ENCODE measurements around the gene NXNL1.
A peak's percentile ranks its signal among the peaks of the same experiment; 100 is the strongest.

NXNL1 gene

GRCh38 chr19:17457616-17458015 is 3.1 kb downstream of the NXNL1 start:
- DNase-seq (ENCODE audit: insufficient read length, low spot score) = no peak
- TF ChIP-seq POLR2AphosphoS5 (IDR thresholded peaks at IDR 0.05; ENCODE audit: low read depth, low read length) (no peak), POU2F2 (IDR thresholded peaks at IDR 0.05; ENCODE audit: low read depth, low read length) (no peak), SPI1 (IDR thresholded peaks at IDR 0.05; ENCODE audit: low read depth, low read length) (no peak), TAF1 (IDR thresholded peaks at IDR 0.05; ENCODE audit: low read depth, low read length) (no peak), POLR2A (IDR thresholded peaks at IDR 0.05; ENCODE audit: low read depth, low read length) (no peak)
- no peak for FAIRE-seq

GRCh38 chr19:17456127-17456526 is 4.6 kb downstream of the NXNL1 start:
- no peak for FAIRE-seq
- TF ChIP-seq SPI1 (IDR thresholded peaks at IDR 0.05; ENCODE audit: low read depth, low read length) = no peak
- no peak for TF ChIP-seq POU2F2 (IDR thresholded peaks at IDR 0.05; ENCODE audit: low read depth, low read length)
- no peak for TF ChIP-seq POLR2A (IDR thresholded peaks at IDR 0.05; ENCODE audit: low read depth, low read length)
- TF ChIP-seq TAF1 (IDR thresholded peaks at IDR 0.05; ENCODE audit: low read depth, low read length) = no peak
- TF ChIP-seq POLR2AphosphoS5 (IDR thresholded peaks at IDR 0.05; ENCODE audit: low read depth, low read length) = no peak
- TF ChIP-seq PAX5 (IDR thresholded peaks at IDR 0.05; ENCODE audit: insufficient read depth, low read length, severe bottlenecking) = no peak
- no peak for DNase-seq (ENCODE audit: insufficient read length, low spot score)

DNA sequence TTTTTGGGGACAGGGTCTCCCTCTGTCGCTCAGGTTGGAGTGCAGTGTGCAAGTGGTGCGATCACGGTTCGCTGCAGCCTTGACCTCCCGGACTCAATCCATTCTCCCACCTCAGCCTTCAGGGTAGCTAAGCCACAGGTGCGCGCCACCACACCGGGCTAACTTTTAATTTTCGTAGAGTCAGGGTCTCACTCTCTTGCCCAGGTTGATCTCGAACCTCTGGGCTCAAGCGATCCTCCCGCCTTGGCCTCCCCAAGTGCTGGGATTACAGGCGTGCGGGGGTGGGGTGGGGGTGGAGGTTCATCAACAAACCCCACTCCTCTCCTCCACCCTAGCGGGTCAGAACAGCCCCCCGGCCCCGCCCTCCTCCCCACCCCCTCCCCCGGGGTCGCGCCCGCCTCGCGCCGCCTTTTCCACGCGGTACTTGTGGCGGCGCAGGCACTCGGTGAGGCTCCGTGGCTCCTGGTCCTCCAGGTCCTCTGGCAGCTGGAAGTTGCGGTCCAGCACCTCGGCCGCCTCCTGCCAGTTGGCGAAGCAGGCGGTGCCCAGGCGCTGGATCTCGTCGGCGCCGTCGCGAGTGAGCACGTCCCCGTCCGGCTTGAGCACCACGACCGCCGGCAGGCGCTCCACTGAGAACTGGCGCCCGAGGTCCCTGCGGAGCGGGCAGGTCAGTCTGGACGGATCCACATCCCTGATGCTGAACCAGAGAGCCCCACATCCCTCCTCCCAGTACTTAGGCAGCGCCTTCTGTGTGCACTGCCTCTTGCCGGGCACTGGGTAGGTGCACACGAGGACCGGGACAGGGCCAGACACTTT is 5.2 kb downstream of the NXNL1 start:
- DNase-seq (ENCODE audit: insufficient read length, low spot score) (no peak), FAIRE-seq (no peak)

GRCh38 chr19:17454576-17455071 is 6.1 kb downstream of the NXNL1 start:
- no peak for TF ChIP-seq POLR2AphosphoS5 (IDR thresholded peaks at IDR 0.05; ENCODE audit: low read depth, low read length)
- no peak for TF ChIP-seq POLR2A (IDR thresholded peaks at IDR 0.05; ENCODE audit: low read depth, low read length)
- no peak for TF ChIP-seq PAX5 (IDR thresholded peaks at IDR 0.05; ENCODE audit: insufficient read depth, low read length, severe bottlenecking)
- DNase-seq (ENCODE audit: insufficient read length, low spot score) (no peak), FAIRE-seq (no peak)

More for the DNA sequence above, 5.2 kb downstream of the NXNL1 start:
- TF ChIP-seq TAF1 (IDR thresholded peaks at IDR 0.05; ENCODE audit: low read depth, low read length) = no peak
- TF ChIP-seq PAX5 (IDR thresholded peaks at IDR 0.05; ENCODE audit: insufficient read depth, low read length, severe bottlenecking) = no peak
- TF ChIP-seq POU2F2 (IDR thresholded peaks at IDR 0.05; ENCODE audit: low read depth, low read length) = no peak
- TF ChIP-seq SPI1 (IDR thresholded peaks at IDR 0.05; ENCODE audit: low read depth, low read length) = no peak
- no peak for TF ChIP-seq POLR2A (IDR thresholded peaks at IDR 0.05; ENCODE audit: low read depth, low read length)
- TF ChIP-seq POLR2AphosphoS5 (IDR thresholded peaks at IDR 0.05; ENCODE audit: low read depth, low read length) = no peak

DNA sequence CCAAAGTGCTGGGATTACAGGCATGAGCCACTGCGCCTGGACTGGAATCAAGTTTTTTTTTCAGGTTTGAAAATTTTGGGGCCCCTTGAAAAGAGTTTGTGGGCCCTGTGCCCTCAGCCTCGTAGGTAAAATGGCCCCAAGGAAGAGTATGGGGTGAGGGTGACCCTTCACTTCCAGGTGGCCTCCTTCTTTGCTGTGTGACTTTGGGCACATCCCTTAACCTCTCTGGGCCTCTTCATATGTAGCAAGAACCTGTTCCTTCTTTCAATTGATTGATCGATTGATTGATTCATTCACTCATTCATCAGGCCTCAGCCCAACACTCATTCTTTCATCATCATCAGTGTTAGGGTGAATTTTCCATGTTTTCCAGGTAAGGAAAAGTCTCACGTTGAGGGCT is 8.9 kb downstream of the NXNL1 start:
- DNase-seq (ENCODE audit: insufficient read length, low spot score) (no peak), FAIRE-seq (no peak)
- TF ChIP-seq POLR2AphosphoS5 (IDR thresholded peaks at IDR 0.05; ENCODE audit: low read depth, low read length) (no peak), POU2F2 (IDR thresholded peaks at IDR 0.05; ENCODE audit: low read depth, low read length) (no peak), PAX5 (IDR thresholded peaks at IDR 0.05; ENCODE audit: insufficient read depth, low read length, severe bottlenecking) (no peak), POLR2A (IDR thresholded peaks at IDR 0.05; ENCODE audit: low read depth, low read length) (no peak), SPI1 (IDR thresholded peaks at IDR 0.05; ENCODE audit: low read depth, low read length) (no peak), TAF1 (IDR thresholded peaks at IDR 0.05; ENCODE audit: low read depth, low read length) (no peak)

DNA sequence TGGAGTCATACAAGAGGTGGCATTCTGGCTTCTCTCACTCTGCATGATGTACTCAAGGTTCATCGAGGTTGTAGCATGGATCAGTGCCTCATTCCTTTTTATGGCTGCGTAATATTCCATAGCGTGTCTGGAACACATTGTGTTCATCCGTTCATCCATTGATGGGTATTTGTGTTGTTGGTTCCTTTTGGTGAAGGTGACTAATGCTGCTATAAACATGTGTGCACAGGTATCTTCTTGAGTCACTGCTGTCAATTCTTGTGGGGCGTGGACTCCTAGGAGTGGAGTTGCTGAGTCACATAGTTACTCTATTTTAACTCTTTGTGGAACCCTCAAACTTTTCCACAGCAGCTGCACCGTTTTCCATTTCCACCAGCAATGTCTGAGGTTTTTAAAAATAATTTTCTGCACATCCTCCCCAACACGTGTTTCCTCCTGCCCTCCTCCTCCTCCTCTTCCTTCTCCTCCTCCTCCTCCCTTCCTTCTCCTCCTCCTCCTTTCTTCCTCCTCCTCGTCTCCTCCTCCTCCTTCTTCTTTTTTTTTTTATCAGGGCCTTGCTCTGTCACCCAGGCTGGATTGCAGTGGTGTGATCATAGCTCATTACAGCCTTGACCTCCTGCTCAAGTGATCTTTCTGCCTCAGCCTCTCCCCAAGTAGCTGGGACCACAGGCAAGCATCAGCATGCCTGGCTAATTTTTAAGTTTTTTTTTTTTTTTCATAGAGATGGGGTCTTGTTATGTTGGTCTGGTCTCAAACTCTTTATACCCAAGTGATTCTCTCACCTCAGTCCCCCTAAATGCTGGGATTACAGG is 10.3 kb downstream of the NXNL1 start:
- DNase-seq (ENCODE audit: insufficient read length, low spot score) (no peak), FAIRE-seq (peak; percentile 95)
- no peak for TF ChIP-seq PAX5 (IDR thresholded peaks at IDR 0.05; ENCODE audit: insufficient read depth, low read length, severe bottlenecking)
- no peak for TF ChIP-seq POU2F2 (IDR thresholded peaks at IDR 0.05; ENCODE audit: low read depth, low read length)
- TF ChIP-seq POLR2A (IDR thresholded peaks at IDR 0.05; ENCODE audit: low read depth, low read length) = no peak
- no peak for TF ChIP-seq POLR2AphosphoS5 (IDR thresholded peaks at IDR 0.05; ENCODE audit: low read depth, low read length)
- no peak for TF ChIP-seq SPI1 (IDR thresholded peaks at IDR 0.05; ENCODE audit: low read depth, low read length)
- TF ChIP-seq TAF1 (IDR thresholded peaks at IDR 0.05; ENCODE audit: low read depth, low read length) = no peak

DNA sequence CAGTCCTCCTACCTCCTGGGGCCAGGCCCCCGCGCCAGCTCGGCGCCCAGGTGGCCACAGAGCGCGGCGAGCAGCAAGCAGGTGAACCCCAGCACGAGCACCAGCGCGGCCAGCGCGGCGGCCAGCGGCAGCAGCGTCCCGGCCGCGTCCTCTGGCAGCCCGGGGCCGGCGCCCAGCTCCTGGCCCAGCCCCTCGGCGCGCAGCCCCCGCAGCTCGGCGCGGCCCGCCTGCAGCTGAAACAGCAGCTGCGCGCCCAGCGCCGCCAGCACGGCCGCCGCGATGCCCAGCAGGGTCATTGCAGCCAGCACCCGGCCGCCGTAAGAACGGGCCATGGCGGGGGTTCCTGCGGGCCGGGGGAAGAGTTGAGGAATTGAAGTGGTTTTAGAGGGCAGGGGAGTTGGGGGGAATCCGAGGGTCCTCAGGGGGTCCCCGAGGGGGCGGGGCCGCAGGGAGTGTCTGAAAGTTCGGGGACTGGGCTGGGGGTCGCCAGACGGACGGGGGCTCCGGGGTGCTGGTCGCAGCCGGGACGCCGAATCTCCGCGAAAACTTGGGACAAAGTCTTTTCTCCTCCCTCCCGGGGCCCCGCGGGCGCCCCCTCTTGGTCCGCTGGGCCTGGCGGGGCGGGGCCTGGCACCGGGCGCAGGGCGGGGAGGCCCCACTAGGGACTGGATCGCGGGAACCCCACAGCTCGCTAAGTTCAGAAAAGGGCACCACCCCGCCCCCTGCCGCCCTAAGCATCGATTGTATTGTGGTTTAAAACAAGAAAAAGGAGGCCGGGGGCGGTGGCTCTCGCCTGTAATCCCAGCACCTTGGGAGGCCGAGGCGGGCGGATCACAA is 12.4 kb downstream of the NXNL1 start, which contains the start of gene TMEM221:
TMEM221 (minus strand) TSS at position 538 of the 837 bp plus-strand sequence; CDS start at position 332, 206 bp downstream.
- DNase-seq (ENCODE audit: insufficient read length, low spot score) = peak; percentile 47
- TF ChIP-seq SPI1 (IDR thresholded peaks at IDR 0.05; ENCODE audit: low read depth, low read length) (no peak), POLR2A (IDR thresholded peaks at IDR 0.05; ENCODE audit: low read depth, low read length) (no peak), PAX5 (IDR thresholded peaks at IDR 0.05; ENCODE audit: insufficient read depth, low read length, severe bottlenecking) (no peak), POLR2AphosphoS5 (IDR thresholded peaks at IDR 0.05; ENCODE audit: low read depth, low read length) (no peak), TAF1 (IDR thresholded peaks at IDR 0.05; ENCODE audit: low read depth, low read length) (no peak), POU2F2 (IDR thresholded peaks at IDR 0.05; ENCODE audit: low read depth, low read length) (no peak)
- no peak for FAIRE-seq

- no peak for FAIRE-seq
- no peak for DNase-seq (ENCODE audit: insufficient read length, low spot score)
Observed at GRCh38 chr19:17447704-17448130, 13.0 kb downstream of the NXNL1 start.

More at GRCh38 chr19:17447704-17448130, 13.0 kb downstream of the NXNL1 start:
- TF ChIP-seq POLR2AphosphoS5 (IDR thresholded peaks at IDR 0.05; ENCODE audit: low read depth, low read length) = no peak
- no peak for TF ChIP-seq POU2F2 (IDR thresholded peaks at IDR 0.05; ENCODE audit: low read depth, low read length)
- TF ChIP-seq TAF1 (IDR thresholded peaks at IDR 0.05; ENCODE audit: low read depth, low read length) = no peak
- no peak for TF ChIP-seq POLR2A (IDR thresholded peaks at IDR 0.05; ENCODE audit: low read depth, low read length)
- no peak for TF ChIP-seq PAX5 (IDR thresholded peaks at IDR 0.05; ENCODE audit: insufficient read depth, low read length, severe bottlenecking)
- TF ChIP-seq SPI1 (IDR thresholded peaks at IDR 0.05; ENCODE audit: low read depth, low read length) = no peak

Measured in GM12891 (cell line).